Loucy (cell line): ENCODE data around the gene DOCK6.

Experiments used
- H2AFZ ChIP-seq: fragments of 200-600 bp; sonication (generic); 2 replicates; pipeline ENCODE4 v1.6.0; 2016; ENCODE audit warnings: antibody characterized with exemption, mild to moderate bottlenecking, low read length, moderate library complexity
- H3F3A ChIP-seq: fragments of 200-600 bp; 2 replicates; pipeline ENCODE4 v1.6.0; 2016; ENCODE audit warnings: antibody characterized with exemption, low read depth, mild to moderate bottlenecking
- H3K27me3 ChIP-seq: fragments of 200-600 bp; sonication (generic); 2 replicates; pipeline ENCODE4 v1.6.1; 2014; ENCODE audit warnings: low read length, mild to moderate bottlenecking; ENCODE audit not compliant: insufficient read depth, poor library complexity, severe bottlenecking
- H3K36me3 ChIP-seq: fragments of 200-600 bp; sonication (generic); 2 replicates; pipeline ENCODE4 v1.6.1; 2016; ENCODE audit warnings: low read length; ENCODE audit not compliant: insufficient read depth
- H3K4me1 ChIP-seq: fragments of 200-600 bp; sonication (generic); 2 replicates; pipeline ENCODE4 v1.5.1; 2014; ENCODE audit warnings: low read length, mild to moderate bottlenecking; ENCODE audit not compliant: insufficient read depth, poor library complexity, severe bottlenecking
- H3K4me2 ChIP-seq: fragments of 200-600 bp; sonication (generic); 2 replicates; pipeline ENCODE4 v1.6.0; 2014; ENCODE audit warnings: antibody characterized with exemption, low read length, low read depth, mild to moderate bottlenecking; ENCODE audit not compliant: poor library complexity, severe bottlenecking
- H3K4me3 ChIP-seq: fragments of 200-600 bp; sonication (generic); 2 replicates; pipeline ENCODE4 v1.5.1; 2014; ENCODE audit warnings: low read length, mild to moderate bottlenecking, mixed read lengths; ENCODE audit not compliant: poor library complexity, severe bottlenecking
- H3K79me2 ChIP-seq: fragments of 200-600 bp; sonication (generic); 2 replicates; pipeline ENCODE4 v1.6.1; 2014; ENCODE audit warnings: low read length; ENCODE audit not compliant: insufficient read depth
- H3K9ac ChIP-seq: fragments of 200-600 bp; sonication (generic); 2 replicates; pipeline ENCODE4 v1.6.0; 2014; ENCODE audit warnings: mild to moderate bottlenecking, low read depth, low read length, moderate library complexity; ENCODE audit not compliant: poor library complexity, severe bottlenecking
- H3K9me2 ChIP-seq: fragments of 200-600 bp; sonication (generic); replicated peaks from 2 replicates; pipeline ENCODE4 v1.6.1; 2016; ENCODE audit warnings: low read depth, low read length, mixed read lengths
- H3K9me3 ChIP-seq: fragments of 200-600 bp; sonication (generic); 2 replicates; pipeline ENCODE4 v1.6.1; 2014; ENCODE audit warnings: mild to moderate bottlenecking, antibody characterized with exemption, low read length, low read depth; ENCODE audit not compliant: insufficient read depth
- H4K20me1 ChIP-seq: fragments of 200-600 bp; sonication (generic); 2 replicates; pipeline ENCODE4 v1.6.0; 2014; ENCODE audit warnings: antibody characterized with exemption, low read length, mild to moderate bottlenecking; ENCODE audit not compliant: insufficient read depth, poor library complexity, severe bottlenecking
- EZH2phosphoT487 ChIP-seq: fragments of 200-600 bp; IDR thresholded peaks from 2 replicates; pipeline ENCODE4 v1.6.1; 2018; ENCODE audit warnings: antibody characterized with exemption, mild to moderate bottlenecking, moderate library complexity, borderline replicate concordance
- TF ChIP-seq, protein P1 (sequence below): fragments of 200-600 bp; sonication (generic); conservative IDR thresholded peaks from 2 replicates; pipeline ENCODE4 v1.5.1; 2014; ENCODE audit warnings: mild to moderate bottlenecking, antibody characterized with exemption, low read length

DOCK6 gene

DNA sequence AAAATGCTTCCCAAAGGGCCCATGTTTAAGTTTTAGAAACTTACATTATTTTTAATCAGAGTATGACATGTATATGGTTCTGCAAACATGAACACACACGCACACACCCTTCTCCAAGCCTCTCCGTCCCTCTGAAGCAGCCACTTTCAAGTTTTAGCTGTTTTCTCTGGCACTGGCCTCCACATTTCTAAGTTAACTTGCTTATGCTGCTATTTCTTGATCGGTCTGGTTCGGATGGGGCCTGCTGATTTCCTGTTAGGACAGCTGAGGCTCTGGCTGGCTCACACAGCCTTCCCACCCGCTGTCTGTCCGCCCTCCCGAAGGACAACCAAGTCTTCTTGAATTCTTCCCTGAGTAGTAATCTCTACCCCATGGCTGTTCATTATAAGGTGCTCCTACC lies 111.1 kb downstream of the DOCK6 start:
- Histone ChIP-seq H2AFZ (no peak overlapping the region), H3K4me1 (peaks cover 24% of the 10 kb centered on the region), H3K4me3 (peak overlapping the region; percentile 20), H3K9ac (peak overlapping the region; percentile 16), H3F3A (no peaks in the 10 kb centered on the region), H3K9me2 (no peaks in the 10 kb centered on the region), H3K79me2 (peaks cover 55% of the 10 kb centered on the region), H3K4me2 (peak overlapping the region; percentile 32), H3K27me3 (peaks cover 4% of the 10 kb centered on the region), H3K36me3 (peaks cover 5% of the 10 kb centered on the region; the same call in 1 of the 2 replicates), H4K20me1 (no peaks in the 10 kb centered on the region), H3K9me3 (no peaks in the 10 kb centered on the region)
- TF ChIP-seq, protein P1, sequence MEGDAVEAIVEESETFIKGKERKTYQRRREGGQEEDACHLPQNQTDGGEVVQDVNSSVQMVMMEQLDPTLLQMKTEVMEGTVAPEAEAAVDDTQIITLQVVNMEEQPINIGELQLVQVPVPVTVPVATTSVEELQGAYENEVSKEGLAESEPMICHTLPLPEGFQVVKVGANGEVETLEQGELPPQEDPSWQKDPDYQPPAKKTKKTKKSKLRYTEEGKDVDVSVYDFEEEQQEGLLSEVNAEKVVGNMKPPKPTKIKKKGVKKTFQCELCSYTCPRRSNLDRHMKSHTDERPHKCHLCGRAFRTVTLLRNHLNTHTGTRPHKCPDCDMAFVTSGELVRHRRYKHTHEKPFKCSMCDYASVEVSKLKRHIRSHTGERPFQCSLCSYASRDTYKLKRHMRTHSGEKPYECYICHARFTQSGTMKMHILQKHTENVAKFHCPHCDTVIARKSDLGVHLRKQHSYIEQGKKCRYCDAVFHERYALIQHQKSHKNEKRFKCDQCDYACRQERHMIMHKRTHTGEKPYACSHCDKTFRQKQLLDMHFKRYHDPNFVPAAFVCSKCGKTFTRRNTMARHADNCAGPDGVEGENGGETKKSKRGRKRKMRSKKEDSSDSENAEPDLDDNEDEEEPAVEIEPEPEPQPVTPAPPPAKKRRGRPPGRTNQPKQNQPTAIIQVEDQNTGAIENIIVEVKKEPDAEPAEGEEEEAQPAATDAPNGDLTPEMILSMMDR, result no peak
- no peak for TF ChIP-seq EZH2phosphoT487
